Stomach (tissue), 9 donors: ENCODE data around the gene TSSK2. TPM values are rescaled to one million over a fixed set of nuclear protein-coding genes. Genes with fewer than 3 reads are reported as not detected.

Experiments
- DNase-seq, 2 donors: peaks; one replicate each; pipeline versions ENCODE4 v3.0.0 to v3.0.0-alpha.2; 2013 to 2019
- H3K27ac ChIP-seq, 5 donors: fragments of 200-600 bp in 4 of 5; sonication (generic) in 4 of 5; one replicate each; pipeline ENCODE4 v1.5.1; 2013 to 2019; ENCODE audit warnings: mild to moderate bottlenecking in 1 of 5, moderate library complexity in 1 of 5
- H3K27me3 ChIP-seq, 3 donors: fragments of 200-600 bp; sonication (generic); one replicate each; pipeline ENCODE4 v1.5.1; 2017 to 2019; ENCODE audit warnings: mixed run types in 1 of 3
- H3K36me3 ChIP-seq, 4 donors: fragments of 200-600 bp; sonication (generic); 1 replicate in 3 of 4; 2 replicates in 1 of 4; pipeline ENCODE4 v1.5.1; 2016 to 2019
- H3K4me1 ChIP-seq, 4 donors: fragments of 200-600 bp; sonication (generic); one replicate each; pipeline ENCODE4 v1.5.1; 2016 to 2019
- H3K4me3 ChIP-seq, 4 donors: fragments of 200-600 bp; sonication (generic) in 3 of 4; one replicate each; pipeline ENCODE4 v1.5.1; 2016 to 2019; ENCODE audit warnings: mild to moderate bottlenecking in 1 of 4
- H3K9me3 ChIP-seq, 4 donors: fragments of 200-600 bp; sonication (generic); one replicate each; pipeline ENCODE4 v1.5.1; 2016 to 2019
- EP300 ChIP-seq: sonication (generic); formaldehyde crosslinking; IDR thresholded peaks from one replicate; pipeline ENCODE4 v1.6.1; 2017; ENCODE audit warnings: antibody characterized with exemption
- POLR2A ChIP-seq, 4 donors: fragments of 450-650 bp; IDR thresholded peaks; one replicate each; pipeline ENCODE4 v1.6.1; 2016; ENCODE audit warnings: antibody characterized with exemption in 4 of 4, control low read depth in 2 of 4, mild to moderate bottlenecking in 1 of 4, moderate library complexity in 1 of 4
- POLR2AphosphoS5 ChIP-seq, 3 donors: sonication (generic); formaldehyde crosslinking; IDR thresholded peaks; one replicate each; pipeline ENCODE4 v1.6.1; 2016; ENCODE audit warnings: antibody characterized with exemption in 3 of 3
- WGBS, 5 donors: extraction: QIAGEN DNeasy Blood & Tissue Kit in 3 of 5; methylation state at CpG; one replicate each; pipeline versions ENCODE4 v1.1.5 to v1.1.7; 2013 to 2018; 5-methylcytosine and 5-hydroxymethylcytosine counted together
- intact Hi-C: fragments of 100-400 bp; cut with DNase I; formaldehyde crosslinking; loops from one replicate; pipeline ENCODE4 v1.15.1; 2023; ENCODE audit warnings: low total_unique reads
- polyA plus RNA-seq, 3 donors: library from polyadenylated mRNA; stranded (reverse); fragments of 200-250 nt; gene quantifications; one replicate each; pipeline ENCODE4 v1.2.3, GENCODE V29; 2013
- total RNA-seq, 5 donors: library from RNA; depleted of rRNA; stranded (reverse); fragments of >200 nt; gene quantifications; one replicate each; pipeline versions ENCODE4 v1.1.0 to v1.2.3, GENCODE V29; 2014 to 2016
- TF ChIP-seq, protein P1 (sequence below), 7 experiments: fragments of 450-650 bp in 4 of 7; fragments of 200-600 bp in 3 of 7; sonication (generic) in 3 of 7; IDR thresholded peaks; one replicate each; pipeline ENCODE4 v1.5.1; 2016 to 2019; ENCODE audit warnings: antibody characterized with exemption in 7 of 7, control low read depth in 2 of 7, mild to moderate bottlenecking in 1 of 7
- donor health status: healthy with polysubstance abuse.
- donor health status: Bipolar disorder and iron deficiency.
- donor health status: healthy.

Gene TSSK2
- total and polyA plus RNA-seq, 8 donors = 0.08 TPM; not detected in 7

DNA sequence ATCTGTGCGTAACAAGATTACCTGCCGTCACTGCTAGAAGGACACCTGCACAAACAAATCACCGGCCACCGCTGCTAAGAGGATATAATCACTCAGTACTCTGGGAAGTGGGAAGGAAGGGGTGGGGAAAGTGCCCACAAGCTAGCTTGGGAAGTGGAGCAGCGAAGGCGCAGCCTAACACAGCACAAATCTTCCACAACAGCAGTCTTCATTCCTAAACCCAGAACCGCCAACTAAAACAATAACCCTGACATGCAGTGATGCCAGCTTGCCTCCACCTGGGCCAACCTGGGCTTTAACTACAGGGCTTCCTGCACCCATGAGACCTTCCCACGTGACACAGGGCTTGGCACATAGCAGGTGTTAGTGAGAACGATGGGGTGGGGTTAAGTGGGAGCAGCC, 14.0 kb upstream of the TSSK2 start:
- intact Hi-C loops = no loop called here
- Histone ChIP-seq H3K4me1 (peaks cover 57 to 85% (median 73%) of the 10 kb centered on the region in 4 donors), H3K27me3 (no peaks in the 10 kb centered on the region), H3K27ac (no peak overlapping the region), H3K9me3 (no peaks in the 10 kb centered on the region), H3K36me3 (peaks cover 0 to 9% (median 0%) of the 10 kb centered on the region in 4 donors), H3K4me3 (no peak overlapping the region)
- 37 to 54% (median 51%) methylated on average over 9 of the region's 9 CpGs for WGBS, 5 donors
- no peak for DNase-seq
- TF ChIP-seq, protein P1, sequence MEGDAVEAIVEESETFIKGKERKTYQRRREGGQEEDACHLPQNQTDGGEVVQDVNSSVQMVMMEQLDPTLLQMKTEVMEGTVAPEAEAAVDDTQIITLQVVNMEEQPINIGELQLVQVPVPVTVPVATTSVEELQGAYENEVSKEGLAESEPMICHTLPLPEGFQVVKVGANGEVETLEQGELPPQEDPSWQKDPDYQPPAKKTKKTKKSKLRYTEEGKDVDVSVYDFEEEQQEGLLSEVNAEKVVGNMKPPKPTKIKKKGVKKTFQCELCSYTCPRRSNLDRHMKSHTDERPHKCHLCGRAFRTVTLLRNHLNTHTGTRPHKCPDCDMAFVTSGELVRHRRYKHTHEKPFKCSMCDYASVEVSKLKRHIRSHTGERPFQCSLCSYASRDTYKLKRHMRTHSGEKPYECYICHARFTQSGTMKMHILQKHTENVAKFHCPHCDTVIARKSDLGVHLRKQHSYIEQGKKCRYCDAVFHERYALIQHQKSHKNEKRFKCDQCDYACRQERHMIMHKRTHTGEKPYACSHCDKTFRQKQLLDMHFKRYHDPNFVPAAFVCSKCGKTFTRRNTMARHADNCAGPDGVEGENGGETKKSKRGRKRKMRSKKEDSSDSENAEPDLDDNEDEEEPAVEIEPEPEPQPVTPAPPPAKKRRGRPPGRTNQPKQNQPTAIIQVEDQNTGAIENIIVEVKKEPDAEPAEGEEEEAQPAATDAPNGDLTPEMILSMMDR (IDR thresholded peaks at IDR 0.05) = no peak
- TF ChIP-seq POLR2A (IDR thresholded peaks at IDR 0.05) (no peak), EP300 (no peak), POLR2AphosphoS5 (IDR thresholded peaks at IDR 0.05) (no peak)

DNA sequence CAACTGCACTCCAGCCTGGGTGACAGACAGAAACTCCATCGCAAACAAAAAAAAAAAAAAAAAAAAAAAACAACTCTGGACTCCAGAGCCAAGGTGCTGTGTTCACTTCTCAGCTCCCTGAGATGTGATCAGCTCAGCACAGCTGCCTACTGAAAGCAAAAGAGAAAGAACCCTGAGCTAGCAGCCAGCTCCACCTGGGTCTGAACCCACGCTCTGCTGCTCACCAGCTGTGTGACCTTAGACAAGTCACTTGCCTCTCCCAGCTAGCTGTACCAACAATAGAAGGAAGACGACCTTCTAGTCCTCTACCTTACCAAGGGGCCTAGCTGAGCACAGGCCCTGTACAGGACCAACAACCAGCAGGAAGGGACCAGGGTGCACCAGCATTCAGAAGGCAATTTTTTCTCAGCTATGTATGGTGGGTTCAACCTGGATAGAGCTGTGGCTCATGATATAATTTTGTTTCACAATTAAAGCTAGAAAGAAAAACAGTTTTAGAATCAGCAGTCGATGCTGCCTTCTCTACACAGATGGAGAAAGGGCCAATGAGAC, 12.7 kb upstream of the TSSK2 start:
- intact Hi-C loops = no loop called here
- H3K4me3 ChIP-seq = no peak overlapping the region
- peaks cover 62 to 83% (median 78%) of the 10 kb centered on the region in 4 donors for H3K4me1 ChIP-seq
- no peaks in the 10 kb centered on the region for H3K9me3 ChIP-seq
- H3K27ac ChIP-seq = peak overlapping the region in 1 of 5 donors; percentile 20
- H3K27me3 ChIP-seq = no peaks in the 10 kb centered on the region
- 65 to 78% (median 71%) methylated on average over 4 of the region's 4 CpGs for WGBS, 5 donors
- TF ChIP-seq POLR2A (IDR thresholded peaks at IDR 0.05) = no peak
- no peak for TF ChIP-seq POLR2AphosphoS5 (IDR thresholded peaks at IDR 0.05)
- TF ChIP-seq, protein P1 (IDR thresholded peaks at IDR 0.05) = no peak
- no peak for TF ChIP-seq EP300
- no peak for DNase-seq
- H3K36me3 ChIP-seq = peaks cover 0 to 9% (median 0%) of the 10 kb centered on the region in 4 donors

DNA sequence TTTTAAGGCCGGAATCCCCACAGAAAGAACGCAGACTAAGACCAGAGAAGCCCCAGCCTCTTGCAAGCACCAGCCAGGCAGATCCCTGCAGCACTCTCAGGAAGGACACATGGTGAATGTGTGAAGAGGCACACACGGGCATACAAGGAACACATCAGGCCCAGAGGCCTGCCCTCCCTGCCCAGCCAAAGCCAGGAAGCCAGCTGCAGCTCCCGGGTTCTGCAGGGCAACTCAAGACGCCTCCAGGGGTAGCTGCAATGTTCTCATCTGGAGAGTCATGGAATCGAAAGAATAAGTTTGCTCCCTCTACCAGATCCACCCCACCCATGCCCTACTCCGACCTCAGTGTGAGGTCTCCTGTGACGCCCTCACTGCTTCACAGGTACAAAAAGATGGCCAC, 11.2 kb upstream of the TSSK2 start:
- Histone ChIP-seq H3K27me3 (no peaks in the 10 kb centered on the region), H3K4me3 (peak overlapping the region in 2 of 4 donors; percentile 86 to 89), H3K4me1 (peaks cover 60 to 75% (median 69%) of the 10 kb centered on the region in 4 donors), H3K36me3 (peaks cover 0 to 9% (median 0%) of the 10 kb centered on the region in 4 donors), H3K9me3 (no peaks in the 10 kb centered on the region), H3K27ac (peak overlapping the region in 1 of 5 donors; percentile 94)
- DNase-seq = no peak
- TF ChIP-seq EP300 (no peak), POLR2AphosphoS5 (IDR thresholded peaks at IDR 0.05) (no peak), POLR2A (IDR thresholded peaks at IDR 0.05) (no peak)
- TF ChIP-seq, protein P1 (IDR thresholded peaks at IDR 0.05) = no peak
- 64 to 86% (median 76%) methylated on average over 7 to 8 of the region's 8 CpGs for WGBS, 5 donors
- intact Hi-C loops = no loop called here

DNA sequence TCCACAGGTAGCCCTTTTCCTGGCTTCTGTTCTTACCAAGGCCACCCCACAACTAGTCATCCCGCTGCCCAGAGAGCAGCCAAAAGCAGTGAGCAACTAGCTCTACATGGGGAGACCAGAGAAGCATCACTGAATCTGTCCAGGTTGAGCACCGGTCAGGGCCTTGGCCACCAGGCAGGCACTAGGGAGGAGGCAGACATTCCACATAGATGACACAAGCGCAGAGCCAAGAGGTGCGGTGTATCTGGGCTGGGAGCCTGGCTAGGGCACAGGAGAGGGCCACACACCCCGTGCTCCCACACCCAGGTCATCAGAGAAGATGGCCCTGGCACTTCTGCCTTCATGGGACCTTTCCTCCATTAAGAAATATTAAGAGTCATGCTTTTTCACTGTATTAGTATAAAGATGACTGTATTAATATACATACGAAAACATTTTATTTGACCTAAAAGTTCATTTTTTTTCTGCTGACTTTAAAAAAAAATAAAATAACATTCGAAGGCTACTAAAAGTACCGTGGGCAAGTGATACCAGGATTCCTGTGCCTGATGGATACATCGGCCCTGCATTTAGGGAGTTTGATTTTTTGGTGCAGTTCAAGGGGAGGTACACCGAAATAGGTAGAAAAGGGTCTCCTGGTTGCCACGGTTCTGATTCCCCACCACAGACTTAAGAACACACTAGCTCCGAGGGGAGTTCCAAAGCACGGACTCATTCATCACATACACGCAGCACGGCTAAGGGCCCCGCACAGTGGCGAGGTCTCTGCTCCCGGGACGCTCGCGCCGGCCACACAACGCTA, 10.1 kb upstream of the TSSK2 start:
- no peaks in the 10 kb centered on the region for H3K27me3 ChIP-seq
- H3K27ac ChIP-seq = peak overlapping the region; percentile 94 to 96 (median 95)
- H3K4me1 ChIP-seq = peaks cover 54 to 64% (median 59%) of the 10 kb centered on the region in 4 donors
- peaks cover 0 to 6% (median 0%) of the 10 kb centered on the region in 4 donors for H3K36me3 ChIP-seq
- no peaks in the 10 kb centered on the region for H3K9me3 ChIP-seq
- intact Hi-C loops = no loop called here
- TF ChIP-seq EP300 = no peak
- TF ChIP-seq, protein P1 (IDR thresholded peaks at IDR 0.05) = no peak
- no peak for TF ChIP-seq POLR2A (IDR thresholded peaks at IDR 0.05)
- peak in 1 of 3 donors; percentile 16 for TF ChIP-seq POLR2AphosphoS5 (IDR thresholded peaks at IDR 0.05)
- peak; percentile 66 to 79 for DNase-seq
- peak overlapping the region; percentile 86 to 99 (median 88) for H3K4me3 ChIP-seq
- WGBS, 5 donors = 11 to 18% (median 14%) methylated on average over 17 to 23 of the region's 23 CpGs
